ENCODE results near the gene NOS2.
"Not testable (repeated sequence)": the region's sequence is repeated elsewhere in the genome, so short reads cannot be mapped to it uniquely, and the experiment has no call there.

Gene NOS2

DNA sequence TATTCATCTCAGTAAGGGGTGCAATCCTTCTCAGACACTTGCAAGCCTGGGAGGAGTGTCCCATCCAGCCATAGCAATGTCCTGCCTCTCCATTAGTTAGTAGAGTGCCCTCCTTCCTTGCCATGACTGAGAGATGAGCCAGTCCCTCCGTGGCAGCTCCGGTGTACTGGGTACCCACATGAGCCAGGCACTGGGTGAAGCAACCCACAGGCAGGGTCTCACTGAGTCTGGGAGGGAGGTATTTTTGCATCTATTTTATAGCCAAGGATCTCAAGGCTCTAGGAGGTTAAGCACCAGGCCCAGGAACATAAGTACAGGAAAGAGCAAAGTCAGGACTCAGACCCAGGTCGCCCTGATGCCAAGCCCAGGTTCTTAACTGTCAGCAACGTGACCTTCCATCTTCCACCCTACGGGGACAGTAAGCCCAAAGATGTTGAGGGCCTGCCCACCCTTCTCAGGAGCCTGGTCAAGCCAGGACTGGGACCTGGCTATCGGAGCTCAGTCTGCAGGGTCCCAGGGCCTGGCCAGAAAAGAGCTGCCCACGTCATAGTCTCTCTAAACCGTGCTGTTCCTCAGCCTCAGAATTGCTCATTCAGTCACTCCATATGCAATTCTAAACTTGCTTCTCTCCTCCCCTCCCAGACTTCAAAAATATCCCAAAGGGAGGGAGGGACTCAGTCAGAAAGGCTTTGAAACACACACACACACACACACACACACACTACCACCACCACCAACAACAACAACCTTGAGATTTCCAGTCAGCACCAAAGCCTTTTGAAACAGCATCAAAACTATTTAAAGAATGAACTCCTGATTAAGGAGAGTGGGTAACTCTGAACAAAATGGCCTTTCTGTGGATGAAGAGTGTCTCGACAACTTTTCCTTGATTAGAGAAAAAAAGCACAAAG lies 16.6 kb downstream of the NOS2 start:
- DNase-seq, result no peak

- DNase-seq, result no peak
Measured at GRCh38 chr17:27782791-27783206, 17.5 kb downstream of the NOS2 start.

- no peak for DNase-seq
Measured at GRCh38 chr17:27780828-27781404, 19.4 kb downstream of the NOS2 start.

- no peak for DNase-seq
Measured at GRCh38 chr17:27780092-27780827, 20.1 kb downstream of the NOS2 start.

DNA sequence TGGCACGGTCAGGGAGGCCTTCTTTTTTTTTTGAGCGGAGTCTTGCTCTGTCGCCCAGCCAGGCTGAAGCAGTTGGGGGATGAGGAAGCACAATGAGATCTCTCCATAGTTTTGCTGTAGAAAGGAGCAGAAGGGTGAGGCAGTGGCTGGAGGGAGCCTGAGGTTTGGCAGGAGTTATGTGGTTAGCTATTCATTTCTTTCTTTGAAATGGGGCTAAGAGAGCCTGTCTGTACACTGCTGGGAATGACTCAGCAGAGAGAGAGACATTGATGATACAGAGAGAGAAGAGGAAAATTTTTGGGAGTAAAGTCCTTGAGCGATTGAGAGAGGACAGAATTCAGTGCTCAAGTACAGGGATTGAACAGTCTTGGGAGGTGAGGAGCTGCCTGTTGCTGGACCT lies 22.1 kb downstream of the NOS2 start:
- DNase-seq, result no peak

GRCh38 chr17:27776882-27777624 lies 23.3 kb downstream of the NOS2 start:
- DNase-seq, result no peak

GRCh38 chr17:27771586-27771985 lies 28.7 kb downstream of the NOS2 start:
- DNase-seq, result no peak

- no peak for DNase-seq
Measured at GRCh38 chr17:27770877-27771276, 29.5 kb downstream of the NOS2 start.

GRCh38 chr17:27768858-27769410 lies 31.4 kb downstream of the NOS2 start:
- DNase-seq, result no peak

DNA sequence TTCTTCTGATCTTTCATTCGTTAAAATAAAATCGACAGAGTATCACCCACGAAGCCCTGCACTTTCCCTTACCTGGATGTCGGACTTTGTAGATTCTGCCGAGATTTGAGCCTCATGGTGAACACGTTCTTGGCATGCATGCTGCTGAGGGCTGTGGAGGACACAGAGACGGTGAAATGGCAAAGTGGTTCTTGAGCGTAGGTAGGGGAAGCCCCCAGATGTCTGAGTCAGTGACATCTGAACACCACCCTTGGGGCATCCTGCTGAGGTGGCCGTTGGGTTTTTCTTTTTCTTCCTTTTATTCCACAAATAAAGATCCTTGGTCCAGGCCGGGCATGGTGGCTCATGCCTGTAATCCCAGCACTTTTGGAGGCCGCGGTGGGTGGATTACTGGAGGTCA lies 33.9 kb downstream of the NOS2 start:
- no peak for DNase-seq

DNA sequence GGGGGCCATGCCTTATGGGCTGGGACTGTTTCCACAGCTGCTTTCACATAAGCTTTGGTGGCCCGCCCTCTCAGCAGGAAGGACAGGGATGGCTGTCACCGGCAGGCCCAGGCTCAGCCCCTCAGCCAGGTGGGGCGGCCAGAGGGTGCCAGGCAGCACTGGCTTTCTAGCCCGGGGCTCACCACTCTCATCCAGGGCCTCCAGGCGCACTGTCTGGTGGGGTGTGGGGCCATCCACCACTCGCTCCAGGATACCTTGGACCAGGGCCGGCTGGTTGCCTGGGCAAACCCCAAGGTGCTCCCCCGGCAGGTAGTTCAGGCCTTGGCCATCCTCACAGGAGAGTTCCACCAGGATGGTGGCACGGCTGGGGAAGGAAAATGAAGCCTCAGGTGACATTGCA lies 35.0 kb downstream of the NOS2 start:
- DNase-seq, result no peak

DNA sequence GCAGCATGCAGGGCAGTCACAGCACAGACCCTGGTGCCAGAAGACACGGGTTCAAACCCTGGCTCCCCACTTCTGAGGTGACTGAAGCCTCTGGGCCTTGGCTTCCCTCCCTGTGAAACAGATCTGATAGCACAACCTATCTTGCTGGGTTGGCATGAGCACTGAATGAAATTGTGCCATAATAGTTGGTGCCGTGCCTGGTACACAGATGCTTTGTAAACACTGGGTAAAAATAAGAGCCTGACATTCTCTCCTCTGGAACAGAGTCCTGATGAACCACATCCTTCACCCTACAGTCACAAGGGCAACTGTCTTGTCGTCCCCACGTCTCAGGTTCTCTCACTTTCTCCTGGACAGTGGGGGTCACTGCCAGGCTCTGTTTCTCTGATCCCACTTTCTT lies 35.7 kb downstream of the NOS2 start:
- DNase-seq, result no peak

DNA sequence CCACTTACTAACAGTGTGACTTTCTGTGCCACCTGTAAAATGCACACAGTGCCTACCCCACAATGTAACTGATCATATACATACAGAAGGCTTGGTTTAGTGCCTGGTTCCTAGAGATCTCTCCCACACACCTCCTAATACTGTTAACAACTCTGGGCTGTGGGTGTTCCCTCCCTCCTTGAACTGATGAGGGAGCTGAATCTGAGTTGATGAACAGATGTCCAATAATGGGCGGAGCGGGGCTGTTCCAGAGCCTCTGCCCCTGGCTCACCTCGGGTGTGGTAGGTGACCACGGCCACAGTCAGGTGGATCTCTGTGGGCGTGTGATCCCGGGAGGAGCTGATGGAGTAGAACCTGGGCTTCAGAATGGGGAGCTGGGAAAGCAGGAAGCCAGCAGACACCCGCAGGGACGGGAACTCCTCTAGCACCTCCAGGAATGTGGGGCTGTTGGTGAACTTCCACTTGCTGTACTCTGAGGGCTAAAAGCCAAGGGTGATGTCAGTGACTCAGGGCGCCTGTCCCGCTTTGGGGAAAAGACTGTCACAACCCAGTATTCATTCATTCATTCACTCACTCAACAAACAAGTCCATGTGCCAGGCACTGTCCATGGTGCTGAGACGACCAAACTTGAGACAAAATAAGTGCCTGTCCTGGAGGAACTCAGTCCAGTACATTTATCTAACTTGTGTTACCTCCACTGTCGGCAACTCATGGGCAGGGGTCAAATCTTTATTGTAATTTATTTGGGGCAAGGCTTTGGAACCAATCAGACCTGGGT lies 37.6 kb downstream of the NOS2 start:
- DNase-seq, result no peak

DNA sequence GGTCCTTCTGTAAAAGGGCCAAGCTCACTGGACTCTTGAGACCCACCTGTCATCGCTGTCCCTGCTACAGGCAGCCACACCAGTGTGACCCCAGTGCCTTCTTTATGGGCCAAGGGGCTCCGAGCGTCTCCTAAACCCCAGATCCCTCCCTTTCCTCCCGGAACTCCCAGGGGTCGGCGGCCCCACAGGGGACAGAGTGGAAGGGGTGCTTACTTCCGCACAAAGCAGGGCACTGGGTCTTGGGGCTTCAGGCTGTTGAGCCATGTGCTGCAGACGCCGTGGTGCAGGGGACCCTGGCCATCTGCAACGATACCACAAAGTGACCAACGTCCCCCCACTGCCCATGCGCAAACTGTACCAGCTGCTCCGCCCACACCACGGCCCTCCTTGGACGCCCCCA lies 39.4 kb downstream of the NOS2 start:
- DNase-seq, result not testable (repeated sequence)

DNA sequence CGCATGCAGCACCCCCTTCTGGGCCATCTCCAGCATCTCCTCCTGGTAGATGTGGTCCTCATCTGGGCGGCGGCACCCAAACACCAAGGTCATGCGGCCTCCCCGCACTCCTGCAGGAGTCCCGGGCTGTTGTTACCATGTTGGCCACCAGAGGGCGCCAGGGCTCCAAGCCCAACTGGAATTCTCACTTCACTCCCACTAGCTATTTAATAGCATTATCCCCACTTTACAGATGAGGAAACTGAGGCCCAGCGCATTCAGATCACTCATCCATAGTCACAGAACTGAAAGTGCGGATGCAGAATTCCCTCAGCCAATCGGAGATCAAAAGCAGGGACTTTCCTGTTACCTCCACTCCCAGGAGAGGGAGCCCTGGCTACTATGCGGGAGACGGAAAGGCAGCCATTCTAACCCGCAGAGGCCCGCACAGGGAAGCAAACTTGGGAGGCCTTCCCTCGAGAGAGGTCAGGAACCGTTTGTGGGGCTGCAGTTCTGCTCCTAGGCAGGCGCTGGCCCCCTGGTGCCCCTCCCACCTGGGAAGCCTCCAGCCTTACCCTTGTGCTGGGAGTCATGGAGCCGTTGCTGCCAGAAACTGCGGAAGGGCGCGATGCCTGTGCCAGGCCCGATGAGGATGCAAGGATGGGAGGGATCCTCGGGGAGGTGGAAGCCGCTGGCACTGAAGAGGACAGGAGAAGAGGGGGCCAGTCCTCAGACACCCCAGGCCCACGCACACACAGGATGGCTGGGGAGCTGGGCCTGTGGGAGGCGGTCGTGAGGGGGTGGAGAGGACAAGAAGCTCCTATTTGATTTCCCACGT lies 40.1 kb downstream of the NOS2 start:
- peak; percentile 74 for DNase-seq

DNA sequence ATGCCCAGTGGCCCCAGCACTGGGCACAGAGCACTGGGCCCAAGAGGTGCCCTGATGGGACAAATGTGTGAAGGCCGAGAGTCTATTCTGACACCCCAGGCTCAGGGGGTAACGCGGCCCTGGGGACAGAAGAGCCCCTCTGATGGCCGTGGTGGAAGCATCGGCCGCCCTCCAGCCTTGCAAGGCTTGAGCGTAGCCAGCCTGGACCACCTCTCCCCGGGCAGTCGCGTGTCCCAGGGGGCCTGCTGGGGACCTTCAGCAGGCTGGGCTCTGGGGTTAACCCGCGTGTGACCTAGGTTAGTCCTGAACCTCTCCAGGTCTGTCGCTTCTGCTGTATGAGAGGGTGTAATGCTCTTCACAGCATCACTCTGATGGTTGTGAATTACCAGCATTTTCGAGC lies 40.8 kb downstream of the NOS2 start:
- DNase-seq, result no peak

DNA sequence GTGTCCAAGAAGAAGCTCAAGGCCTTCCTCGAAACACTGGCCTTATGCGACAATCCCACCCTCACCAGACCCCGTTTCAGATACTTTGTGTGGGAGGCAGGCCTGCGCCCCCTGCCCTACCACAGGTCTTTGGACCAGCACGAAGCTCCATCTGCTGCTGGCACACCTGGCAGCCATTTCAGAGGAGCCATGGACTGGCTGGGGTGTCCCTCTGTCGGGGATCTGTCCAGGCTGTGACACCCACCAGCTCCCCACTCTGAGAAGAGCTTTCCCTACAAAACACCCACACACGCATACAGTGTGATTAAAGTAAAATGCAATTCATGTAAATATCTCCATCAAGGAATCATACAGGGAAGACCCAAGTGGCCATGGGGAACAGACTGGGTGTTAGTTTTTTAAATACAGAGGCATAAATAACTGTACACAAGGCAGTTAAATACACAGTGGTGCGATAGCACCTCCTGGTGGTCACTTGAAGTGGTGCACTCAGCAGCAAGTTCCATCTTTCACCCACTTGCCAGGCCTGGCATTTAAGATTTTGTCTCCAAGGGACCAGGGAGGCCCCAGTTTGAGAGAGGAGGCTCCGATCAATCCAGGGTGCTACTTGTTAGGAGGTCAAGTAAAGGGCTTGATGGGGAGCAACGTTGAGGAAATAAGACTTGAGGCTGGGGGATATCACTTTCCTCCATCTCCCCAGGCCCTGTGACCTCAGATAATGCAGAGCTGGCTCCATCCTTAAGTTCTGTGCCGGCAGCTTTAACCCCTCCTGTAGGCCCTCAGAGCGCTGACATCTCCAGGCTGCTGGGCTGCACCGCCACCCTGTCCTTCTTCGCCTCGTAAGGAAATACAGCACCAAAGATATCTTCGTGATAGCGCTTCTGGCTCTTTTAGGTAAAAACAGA lies 43.6 kb downstream of the NOS2 start:
- DNase-seq, result peak; percentile 50

DNA sequence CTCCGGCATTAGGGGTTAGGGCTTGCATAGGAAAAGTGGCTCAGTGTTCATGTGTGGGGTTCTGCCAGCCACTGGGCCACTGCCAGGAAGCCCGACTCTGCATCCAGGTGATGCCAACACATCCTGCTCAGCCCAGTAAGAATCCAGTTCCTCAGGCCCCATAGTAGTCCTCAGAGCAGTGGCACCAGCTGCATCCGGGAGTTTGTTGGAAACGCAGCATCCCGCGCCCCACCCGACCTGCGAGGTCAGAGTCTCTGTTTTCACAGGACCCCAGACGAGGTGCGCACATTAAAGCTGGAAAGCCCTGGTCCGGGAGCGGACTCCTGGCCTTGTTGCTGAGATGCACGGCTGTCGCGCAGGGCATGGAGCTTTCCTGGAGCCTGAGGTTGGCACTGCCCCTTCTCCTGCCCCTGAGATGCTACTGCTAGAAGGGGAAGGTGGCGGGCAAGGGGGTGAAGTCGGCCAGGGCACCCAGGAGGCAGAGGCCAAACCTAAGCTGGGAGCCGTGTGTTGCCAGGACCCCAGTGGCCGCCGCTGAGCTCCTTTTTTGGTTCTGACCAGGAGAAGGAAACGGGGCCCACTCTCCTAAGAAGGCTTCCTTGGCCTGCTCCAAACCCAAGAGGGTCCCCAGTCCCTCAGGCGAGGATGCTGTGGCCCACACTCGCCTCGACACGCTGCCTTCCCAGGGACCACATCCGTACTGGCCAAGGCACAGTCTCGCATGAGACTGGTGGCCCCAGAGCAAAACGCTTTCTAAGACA lies 44.4 kb downstream of the NOS2 start:
- no peak for DNase-seq

GRCh38 chr17:27754549-27754948 lies 45.8 kb downstream of the NOS2 start:
- no peak for DNase-seq

All from activated CD8-positive, alpha-beta memory T cell treated with anti-CD3 and anti-CD28 coated beads, Interleukin-2, amount 50 U/mL, for 4 hours (primary cell).